Omental fat pad (tissue), 4 donors: ENCODE results near the gene VAV3. TPM values are rescaled to one million over a fixed set of nuclear protein-coding genes. Genes with fewer than 3 reads are reported as not detected.

ENCODE experiments used
- ATAC-seq: fragments of 150-250 bp; one replicate; pipeline ENCODE4 v1.9.1; 2016; ENCODE audit warnings: mild to moderate bottlenecking, moderate library complexity; ENCODE audit not compliant: low FRiP score
- DNase-seq: peaks from one replicate; pipeline ENCODE4 v3.0.0-alpha.2; 2019; ENCODE audit warnings: low spot score
- total RNA-seq, 4 donors: library from RNA; depleted of rRNA; stranded (reverse); fragments of >200 nt; gene quantifications; one replicate each; pipeline ENCODE4 v1.1.0, GENCODE V29; 2016
- TF ChIP-seq, protein P1 (sequence below), 3 donors: fragments of 450-650 bp; IDR thresholded peaks; one replicate each; pipeline ENCODE4 v1.5.1; 2016 to 2017; ENCODE audit warnings: antibody characterized with exemption in 3 of 3, mild to moderate bottlenecking in 3 of 3, moderate library complexity in 2 of 3

The VAV3 gene
- total RNA-seq, 4 donors from 2014 or later = 5.4 to 10.9 (median 10.2) TPM

- TF ChIP-seq, protein P1, sequence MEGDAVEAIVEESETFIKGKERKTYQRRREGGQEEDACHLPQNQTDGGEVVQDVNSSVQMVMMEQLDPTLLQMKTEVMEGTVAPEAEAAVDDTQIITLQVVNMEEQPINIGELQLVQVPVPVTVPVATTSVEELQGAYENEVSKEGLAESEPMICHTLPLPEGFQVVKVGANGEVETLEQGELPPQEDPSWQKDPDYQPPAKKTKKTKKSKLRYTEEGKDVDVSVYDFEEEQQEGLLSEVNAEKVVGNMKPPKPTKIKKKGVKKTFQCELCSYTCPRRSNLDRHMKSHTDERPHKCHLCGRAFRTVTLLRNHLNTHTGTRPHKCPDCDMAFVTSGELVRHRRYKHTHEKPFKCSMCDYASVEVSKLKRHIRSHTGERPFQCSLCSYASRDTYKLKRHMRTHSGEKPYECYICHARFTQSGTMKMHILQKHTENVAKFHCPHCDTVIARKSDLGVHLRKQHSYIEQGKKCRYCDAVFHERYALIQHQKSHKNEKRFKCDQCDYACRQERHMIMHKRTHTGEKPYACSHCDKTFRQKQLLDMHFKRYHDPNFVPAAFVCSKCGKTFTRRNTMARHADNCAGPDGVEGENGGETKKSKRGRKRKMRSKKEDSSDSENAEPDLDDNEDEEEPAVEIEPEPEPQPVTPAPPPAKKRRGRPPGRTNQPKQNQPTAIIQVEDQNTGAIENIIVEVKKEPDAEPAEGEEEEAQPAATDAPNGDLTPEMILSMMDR (IDR thresholded peaks at IDR 0.05) = no peak
- ATAC-seq = no peak
- no peak for DNase-seq
Observed at GRCh38 chr1:107912656-107913055, 52.3 kb downstream of the VAV3 start.

- TF ChIP-seq, protein P1 (IDR thresholded peaks at IDR 0.05) = no peak
- no peak for DNase-seq
- ATAC-seq = no peak
Observed at GRCh38 chr1:107900090-107900945, 64.7 kb downstream of the VAV3 start.

GRCh38 chr1:107899655-107900054 lies 65.3 kb downstream of the VAV3 start:
- TF ChIP-seq, protein P1 (IDR thresholded peaks at IDR 0.05) = no peak
- DNase-seq = no peak
- no peak for ATAC-seq

GRCh38 chr1:107897438-107898345 lies 67.3 kb downstream of the VAV3 start:
- no peak for DNase-seq
- TF ChIP-seq, protein P1 (IDR thresholded peaks at IDR 0.05) = no peak
- no peak for ATAC-seq

DNA sequence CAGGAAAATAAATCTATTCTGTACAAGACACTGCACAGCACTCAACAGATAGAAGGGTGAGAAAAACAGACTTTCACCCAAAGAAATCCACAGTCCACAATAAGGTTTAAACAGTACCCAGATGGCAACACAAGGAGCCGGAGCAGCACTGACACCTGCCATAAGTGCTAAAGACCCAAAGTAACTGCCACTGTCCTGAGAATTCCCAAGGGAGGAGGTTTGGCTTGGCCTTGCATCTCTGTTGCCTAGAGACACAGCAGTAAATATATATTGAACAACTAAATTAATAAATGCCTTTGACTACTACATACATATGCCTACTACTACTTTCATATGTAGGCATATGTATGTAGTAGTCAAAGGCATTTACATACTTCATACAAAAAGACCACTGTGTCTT lies 68.0 kb downstream of the VAV3 start:
- TF ChIP-seq, protein P1 (IDR thresholded peaks at IDR 0.05) = no peak
- ATAC-seq = no peak
- no peak for DNase-seq

DNA sequence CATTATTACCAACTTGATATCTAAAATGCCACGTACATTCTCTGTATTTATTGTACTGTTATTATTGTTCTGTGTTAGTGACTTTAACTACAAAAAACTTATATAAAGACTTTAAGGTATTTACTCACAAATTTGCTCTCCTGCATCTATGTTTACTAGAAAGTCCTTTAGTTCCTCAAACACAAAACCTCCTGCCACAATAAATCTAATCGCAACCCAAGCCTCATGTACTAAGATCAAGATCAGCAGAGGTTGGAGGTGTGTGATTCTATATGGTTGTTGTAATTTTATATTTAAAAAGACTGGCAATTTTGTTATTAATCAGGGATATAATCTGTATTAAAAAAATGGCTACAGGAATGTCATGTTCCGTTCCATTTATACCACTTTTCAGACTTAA lies 68.6 kb downstream of the VAV3 start:
- ATAC-seq = no peak
- no peak for DNase-seq
- TF ChIP-seq, protein P1 (IDR thresholded peaks at IDR 0.05) = no peak
